HG02571 (cell line): ENCODE results near the gene GOLGA3.
"Not testable (repeated sequence)": the region's sequence is repeated elsewhere in the genome, so short reads cannot be mapped to it uniquely, and the experiment has no call there.

ENCODE experiments used
- ATAC-seq: cut with Tn5 transposase; IDR thresholded peaks from one replicate; pipeline ENCODE4 v1.9.1; 2021; ENCODE audit warnings: mild to moderate bottlenecking, moderate library complexity; ENCODE audit not compliant: unreplicated experiment

Gene GOLGA3

GRCh38 chr12:132781938-132782337, 46.7 kb downstream of the GOLGA3 start:
- no peak for ATAC-seq

GRCh38 chr12:132779781-132780353, 48.8 kb downstream of the GOLGA3 start:
- no peak for ATAC-seq

GRCh38 chr12:132777614-132778013, 51.1 kb downstream of the GOLGA3 start:
- ATAC-seq = no peak

GRCh38 chr12:132776816-132777568, 51.7 kb downstream of the GOLGA3 start:
- ATAC-seq = no peak

GRCh38 chr12:132776230-132776625, 52.4 kb downstream of the GOLGA3 start:
- not testable (repeated sequence) for ATAC-seq

GRCh38 chr12:132775502-132776229, 53.0 kb downstream of the GOLGA3 start:
- no peak for ATAC-seq

GRCh38 chr12:132774646-132775275, 53.9 kb downstream of the GOLGA3 start:
- ATAC-seq = no peak

- no peak for ATAC-seq
Measured at GRCh38 chr12:132774159-132774558, 54.5 kb downstream of the GOLGA3 start.

- ATAC-seq = no peak
Measured at GRCh38 chr12:132773077-132773955, 55.4 kb downstream of the GOLGA3 start.

- no peak for ATAC-seq
Measured at GRCh38 chr12:132772606-132773005, 56.1 kb downstream of the GOLGA3 start.

- no peak for ATAC-seq
Measured at GRCh38 chr12:132771126-132771838, 57.4 kb downstream of the GOLGA3 start.

- no peak for ATAC-seq
Measured at GRCh38 chr12:132766380-132767085, 62.1 kb downstream of the GOLGA3 start.

GRCh38 chr12:132765361-132765760, 63.3 kb downstream of the GOLGA3 start:
- ATAC-seq = no peak

- ATAC-seq = no peak
Measured at GRCh38 chr12:132764231-132764630, 64.4 kb downstream of the GOLGA3 start.

GRCh38 chr12:132761921-132762583, 66.6 kb downstream of the GOLGA3 start:
- ATAC-seq = peak; percentile 68

GRCh38 chr12:132761032-132761920, 67.4 kb downstream of the GOLGA3 start, which contains the start of gene ANKLE2:
Gene ANKLE2, minus strand, starts transcription at chr12:132761832. Its CDS starts 34 bp downstream, at chr12:132761798.
- peak; percentile 28 for ATAC-seq

GRCh38 chr12:132759359-132759758, 69.3 kb downstream of the GOLGA3 start:
- ATAC-seq = no peak

GRCh38 chr12:132758825-132759224, 69.8 kb downstream of the GOLGA3 start:
- ATAC-seq = not testable (repeated sequence)
